COLO668 (cell line): ENCODE measurements around the gene IRX4.
"Not testable (repeated sequence)": the region's sequence is repeated elsewhere in the genome, so short reads cannot be mapped to it uniquely, and the experiment has no call there.

Experiments used
- DNase-seq: peaks from one replicate; lab custom pipeline; 2025; ENCODE audit not compliant: unreplicated experiment; lab: John Stamatoyannopoulos, UW

IRX4 gene

GRCh38 chr5:1879292-1880263 lies 3.1 kb downstream of the IRX4 start:
- DNase-seq, result no peak

- DNase-seq, result no peak
Measured at GRCh38 chr5:1878050-1878849, 4.5 kb downstream of the IRX4 start.

DNA sequence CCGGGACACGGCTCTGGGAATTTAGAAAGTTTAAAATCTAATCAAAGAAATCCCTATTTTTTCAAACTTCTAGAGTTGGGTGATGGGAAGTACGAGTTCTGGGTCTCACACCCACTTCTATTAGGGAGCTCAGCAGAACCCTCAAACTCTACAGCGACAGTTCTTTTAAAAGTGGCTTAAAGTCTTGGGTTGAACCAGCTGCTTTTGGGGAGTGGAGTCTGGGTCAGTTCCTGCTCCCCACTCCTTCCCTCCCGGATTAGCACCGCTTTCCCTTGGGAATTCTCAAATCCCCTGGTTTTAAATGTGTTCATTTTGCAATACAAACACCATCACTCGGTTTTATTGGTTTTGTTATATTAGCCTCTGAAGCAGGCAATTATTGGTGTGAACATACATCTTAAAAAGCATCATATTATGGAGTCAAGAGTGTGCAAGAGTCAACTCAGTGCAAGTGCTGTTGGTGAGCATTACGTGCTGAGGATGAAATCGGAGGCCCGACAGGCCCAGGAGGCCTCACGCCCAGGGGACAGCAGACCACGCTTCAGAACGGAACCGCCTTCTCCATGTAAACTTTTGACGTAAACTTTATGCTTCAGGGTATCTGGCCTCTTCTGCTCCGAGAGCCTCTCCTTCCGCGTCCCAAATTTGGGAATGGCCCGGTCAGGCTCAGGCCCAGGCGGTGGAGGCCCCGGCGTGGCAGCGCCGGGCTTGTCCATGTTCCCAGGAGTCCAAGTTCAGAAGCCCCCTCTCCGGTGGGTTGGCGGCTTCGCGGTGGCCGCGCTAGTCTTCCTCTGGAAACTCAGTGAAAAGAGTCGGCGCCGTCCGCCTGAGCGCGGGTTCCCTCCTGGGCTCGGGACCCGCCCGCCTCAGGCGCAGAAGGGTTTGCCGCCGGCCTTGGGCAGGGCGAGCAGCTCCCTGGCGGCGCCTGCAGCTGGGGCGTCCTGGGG lies 5.3 kb downstream of the IRX4 start:
- no peak for DNase-seq

DNA sequence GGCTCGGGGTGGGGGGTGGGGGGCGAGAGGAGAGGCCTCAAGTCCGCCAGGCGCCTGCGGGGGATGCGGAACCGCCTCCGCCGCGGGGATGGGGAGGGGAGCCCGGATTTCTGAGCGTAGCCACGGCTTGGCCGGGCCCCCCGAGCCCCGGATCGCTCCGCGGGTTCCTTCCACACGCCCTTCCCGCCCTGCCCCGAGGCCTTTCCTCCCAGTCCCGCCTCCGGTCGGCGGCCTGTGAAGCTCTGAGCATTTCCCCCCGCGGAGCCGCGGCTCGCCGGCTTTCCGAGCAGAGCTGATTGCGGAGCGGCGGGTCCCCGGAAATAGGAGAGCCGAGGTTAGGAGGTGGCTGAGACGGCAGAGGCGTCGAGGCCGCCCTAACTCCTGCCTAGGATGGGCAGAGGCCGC lies 6.1 kb downstream of the IRX4 start:
- peak; percentile 25 for DNase-seq

DNA sequence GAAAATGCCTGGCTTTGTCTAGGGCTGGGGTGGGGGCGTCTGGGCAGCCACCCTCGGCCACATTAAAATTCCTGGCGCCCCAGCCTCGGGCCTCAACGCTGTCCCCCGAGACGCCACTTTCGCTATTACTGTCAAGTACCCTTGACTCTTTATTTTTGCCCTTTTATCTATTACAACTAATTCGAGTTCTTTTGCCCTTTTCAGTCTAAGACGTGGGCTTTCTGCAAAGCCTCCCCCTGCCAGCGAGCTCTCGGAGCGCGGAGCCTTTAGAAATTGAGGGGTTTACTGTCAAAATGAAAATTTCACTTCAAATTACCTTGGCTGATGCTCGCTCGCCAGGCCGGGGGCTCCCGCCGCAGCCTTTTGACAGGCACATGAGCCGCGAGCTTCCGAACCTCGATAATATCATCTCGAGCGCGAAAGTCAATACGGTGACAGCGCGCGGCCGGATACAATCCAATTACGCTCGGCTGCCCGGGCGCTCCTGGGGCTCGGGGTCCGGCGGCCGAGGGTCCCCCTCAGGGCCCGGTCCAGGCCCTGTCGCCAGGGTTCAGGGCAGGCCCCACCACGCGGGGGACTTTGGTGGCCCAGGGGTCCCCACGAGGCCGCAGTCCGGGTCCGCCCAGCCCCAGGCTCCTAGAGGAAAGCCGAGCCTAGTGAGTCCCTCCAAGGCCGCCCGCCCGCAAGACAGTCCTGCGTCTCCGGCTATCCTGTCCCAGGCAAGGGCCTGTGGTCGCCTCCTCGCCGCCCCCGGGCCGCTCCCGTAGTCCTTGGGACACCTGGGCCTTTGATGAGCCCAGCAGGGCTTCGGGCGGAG lies 6.7 kb downstream of the IRX4 start:
- peak; percentile 21 for DNase-seq

DNA sequence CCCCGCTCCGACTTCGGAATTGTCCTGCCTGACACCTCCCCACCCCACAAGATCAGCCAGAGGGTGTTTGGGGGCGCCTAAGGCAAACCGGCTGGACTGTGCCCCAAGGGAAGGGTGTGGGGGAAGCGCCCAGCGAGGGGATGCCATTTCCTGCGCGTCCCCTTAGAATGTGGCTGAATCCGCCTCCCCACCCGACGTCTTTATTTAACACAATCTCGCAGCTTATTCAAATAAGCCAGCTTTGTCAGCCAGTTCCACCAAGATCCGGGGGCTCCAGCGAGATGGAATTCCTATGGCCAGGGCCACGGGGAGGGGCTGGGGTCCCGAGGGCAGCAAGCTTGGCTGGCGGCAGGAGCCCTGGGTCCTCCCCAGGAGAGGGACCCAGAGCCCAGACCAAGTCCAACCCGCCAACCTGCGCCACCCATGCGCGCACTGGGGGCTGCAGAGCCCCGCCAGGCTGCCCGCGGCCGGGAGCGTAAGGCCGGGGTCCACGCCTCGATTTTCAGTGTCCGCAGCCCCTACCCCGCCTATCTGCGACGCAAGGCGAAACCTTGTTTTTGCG lies 7.4 kb downstream of the IRX4 start:
- no peak for DNase-seq

DNA sequence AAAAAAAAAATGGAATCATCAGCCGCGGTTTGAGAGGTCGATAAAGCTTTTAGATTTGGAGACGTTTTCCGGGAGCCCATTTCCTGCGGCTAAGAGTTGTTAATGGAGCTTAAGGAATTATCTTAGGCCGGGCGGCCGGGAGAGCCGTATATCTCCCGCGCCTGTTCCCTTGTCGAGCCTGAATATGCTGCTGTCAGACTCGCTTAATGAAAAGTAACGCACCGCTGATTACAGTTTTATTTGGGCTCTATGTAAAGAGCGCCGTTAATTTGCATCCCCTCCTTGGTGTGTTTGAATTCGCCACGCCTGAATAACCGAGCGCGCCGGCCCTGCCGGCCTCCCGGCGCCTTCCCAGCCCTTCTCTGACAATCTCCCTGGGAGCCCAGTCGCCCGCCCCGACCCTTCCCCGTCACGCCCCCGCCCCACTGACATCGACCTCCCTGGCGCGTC lies 7.9 kb downstream of the IRX4 start:
- DNase-seq, result peak; percentile 65

DNA sequence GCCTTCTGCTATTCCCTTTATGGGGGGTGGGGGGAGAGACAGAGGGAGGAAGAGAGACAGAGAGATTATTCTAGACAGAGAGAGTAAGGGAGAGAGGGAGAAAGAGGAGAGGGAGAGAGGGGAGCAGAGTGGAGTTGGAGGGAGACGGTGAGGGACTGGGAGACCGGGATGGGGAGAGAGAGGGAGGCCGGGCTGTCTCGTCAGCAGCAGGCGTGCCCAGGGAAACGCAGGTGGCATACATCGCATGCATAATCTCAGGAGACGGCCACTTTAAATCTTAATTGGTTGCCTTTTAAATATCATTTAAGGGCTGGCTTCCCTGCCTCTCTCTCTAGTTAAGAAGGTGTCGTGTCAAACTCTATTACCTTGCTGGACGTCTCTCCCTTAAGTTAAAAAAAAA lies 8.4 kb downstream of the IRX4 start:
- DNase-seq, result no peak

DNA sequence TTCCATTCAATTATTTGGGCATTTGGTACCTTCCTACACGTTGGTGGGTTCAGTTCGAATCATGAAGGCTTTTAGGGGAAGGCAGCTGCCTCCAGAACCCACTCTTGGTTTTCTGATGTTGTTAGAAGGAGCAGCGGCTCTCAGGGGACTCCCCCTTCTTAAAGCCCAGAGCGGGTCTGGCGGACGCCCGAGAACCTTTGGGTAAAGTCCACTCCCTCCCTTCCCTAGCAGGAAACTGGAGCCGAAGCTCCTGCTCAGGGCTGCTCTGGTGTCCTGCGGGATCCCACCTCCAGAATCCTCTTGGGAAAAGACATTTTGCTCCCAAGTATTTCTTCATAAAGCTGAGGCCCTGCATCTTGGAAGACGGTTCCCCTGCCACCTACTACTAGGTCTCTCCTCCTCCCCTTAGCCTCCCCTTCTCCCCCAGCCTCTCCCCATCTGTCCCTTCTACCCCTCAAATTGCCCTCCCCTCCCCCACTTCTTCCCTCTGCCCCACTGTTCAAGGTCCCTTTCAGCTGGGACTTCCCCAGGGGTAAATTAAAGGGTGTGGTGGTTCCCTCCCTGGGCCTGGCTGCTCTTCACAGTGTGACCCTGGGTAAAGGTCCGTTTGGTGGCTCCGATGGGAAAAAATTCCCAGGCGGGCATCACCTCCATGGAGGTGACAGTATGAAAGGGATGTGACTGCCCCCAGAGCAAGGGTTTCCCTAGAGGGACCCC lies 9.3 kb downstream of the IRX4 start:
- DNase-seq, result no peak

- no peak for DNase-seq
Measured at GRCh38 chr5:1871441-1871840, 11.3 kb downstream of the IRX4 start.

- not testable (repeated sequence) for DNase-seq
Measured at GRCh38 chr5:1870435-1871272, 12.1 kb downstream of the IRX4 start.

DNA sequence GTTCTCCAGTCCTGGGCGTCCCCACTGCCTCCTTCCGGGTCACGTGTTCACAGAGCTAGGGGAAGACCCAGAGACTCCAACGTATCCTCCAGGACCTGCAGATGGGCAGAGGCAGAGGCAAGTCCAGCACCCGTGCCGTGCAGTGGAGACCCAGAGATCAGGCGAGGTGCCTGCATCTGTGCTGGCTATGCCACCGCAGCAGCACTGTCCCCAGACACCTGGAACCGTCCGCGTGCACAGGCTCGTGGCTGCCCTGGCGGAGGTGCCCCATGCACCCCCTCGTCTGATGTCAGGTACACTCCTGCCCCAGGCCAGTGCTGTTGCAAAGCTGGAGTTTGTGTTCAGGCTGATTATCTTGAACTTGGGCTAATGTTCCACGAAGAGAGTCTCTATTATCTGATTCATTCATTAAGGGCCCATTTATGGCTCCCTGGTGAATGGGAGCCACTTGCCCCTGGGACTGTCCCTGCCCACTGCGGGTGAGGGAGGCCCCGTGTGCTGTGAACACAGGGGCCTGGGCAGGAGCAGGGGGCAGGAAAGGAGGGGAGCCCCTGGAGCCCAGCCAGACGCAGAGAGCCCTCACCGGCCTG lies 13.7 kb downstream of the IRX4 start:
- DNase-seq, result no peak

GRCh38 chr5:1867815-1868143 lies 14.9 kb downstream of the IRX4 start:
- DNase-seq, result no peak

DNA sequence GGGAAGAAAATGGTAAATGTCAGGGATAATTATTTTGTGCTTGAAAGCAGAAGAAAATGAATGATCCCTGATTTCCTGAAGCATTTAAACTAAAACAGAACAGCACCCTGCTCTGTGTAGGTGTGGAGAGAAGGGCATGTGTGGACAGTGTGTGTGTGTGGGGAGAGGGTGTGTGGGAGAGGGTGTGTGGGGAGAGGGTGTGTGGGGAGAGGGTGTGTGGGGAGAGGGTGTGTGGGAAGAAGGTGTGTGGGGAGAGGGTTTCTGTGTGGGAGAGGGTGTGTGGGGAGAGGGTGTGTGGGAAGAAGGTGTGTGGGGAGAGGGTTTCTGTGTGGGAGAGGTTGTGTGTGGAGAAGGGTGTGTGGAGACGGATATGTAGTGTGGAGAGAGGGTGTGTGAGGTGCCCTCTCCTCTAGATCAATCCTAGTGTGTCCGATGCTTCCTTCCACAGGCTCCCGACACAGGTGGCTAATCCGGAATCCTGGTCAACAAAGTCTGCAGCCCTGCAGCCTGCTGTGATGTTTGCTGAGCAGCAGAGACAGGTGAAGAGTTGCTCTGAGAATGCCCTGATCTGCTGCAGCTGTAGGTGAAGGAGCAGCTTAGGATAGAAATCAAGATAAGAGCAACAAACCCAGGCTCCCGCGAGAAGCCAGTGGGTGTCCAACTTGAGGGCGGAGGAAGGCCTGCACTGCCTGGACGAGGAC lies 15.5 kb downstream of the IRX4 start:
- DNase-seq, result peak; percentile 38

GRCh38 chr5:1865948-1866347 lies 16.8 kb downstream of the IRX4 start:
- no peak for DNase-seq

DNA sequence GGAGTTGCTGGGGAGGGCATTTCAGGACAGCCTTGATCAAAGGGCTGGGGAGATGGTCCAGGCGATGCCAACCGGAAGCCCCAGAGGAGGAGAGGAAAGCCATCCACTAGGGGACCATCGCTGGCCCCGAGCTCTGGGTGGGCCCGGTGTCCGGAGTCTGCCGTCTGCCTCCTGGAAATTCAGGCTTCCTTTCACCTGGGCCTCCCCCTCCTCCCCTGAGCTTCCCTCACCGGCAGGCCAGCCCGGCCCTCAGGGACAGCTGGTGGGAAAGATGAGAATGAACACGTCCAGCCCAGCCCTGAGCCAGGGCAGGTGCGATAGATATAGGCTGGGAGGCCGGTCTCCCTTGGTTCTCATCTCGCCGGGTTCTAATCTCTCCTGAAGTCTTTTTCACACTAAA lies 17.2 kb downstream of the IRX4 start:
- DNase-seq, result peak; percentile 25

- peak; percentile 34 for DNase-seq
Measured at GRCh38 chr5:1864896-1865440, 17.8 kb downstream of the IRX4 start.
